ENCODE measurements around the gene ZFP36L2. TPM values are rescaled to one million over a fixed set of nuclear protein-coding genes. Genes with fewer than 3 reads are reported as not detected.

The ZFP36L2 gene
- polyA plus RNA-seq, 1 experiment = 16.0 TPM

GRCh38 chr2:43217228-43218154 lies 8.9 kb downstream of the ZFP36L2 start:
- Histone ChIP-seq H3K27me3 (ENCODE audit: control insufficient read depth, insufficient read depth, low read length) (no peaks in the 10 kb centered on the region), H3K27ac (ENCODE audit: low read depth, low read length) (peak overlapping the region; percentile 62), H3K9me3 (ENCODE audit: control insufficient read depth, insufficient read depth, low read length) (no peaks in the 10 kb centered on the region), H3K4me3 (ENCODE audit: low read depth, low read length) (no peak overlapping the region)
- no peak for DNase-seq (ENCODE audit: low read depth, low spot score)
- TF ChIP-seq CTCF (IDR thresholded peaks at IDR 0.05; ENCODE audit: low read depth, low read length) = no peak
- ChIA-PET CTCF (interaction anchor here (0.7 to 2.5 kb wide), 12 partner anchors 10 to 388 kb away, joined by 3 to 16 read pairs (median 4); partner anchors contain the start of gene ZFP36L2), POLR2A (interaction anchor here (0.6 to 1.0 kb wide), 3 partner anchors 107 to 242 kb away, joined by 3 to 6 read pairs (median 4); no protein-coding TSS in a partner anchor)

GRCh38 chr2:43216629-43217028 lies 9.8 kb downstream of the ZFP36L2 start:
- POLR2A ChIA-PET = interaction anchor here (0.6 kb wide), 1 partner anchor 106 kb away, joined by 3 read pairs; no protein-coding TSS in a partner anchor
- no peak overlapping the region for H3K4me3 ChIP-seq (ENCODE audit: low read depth, low read length)
- no peak overlapping the region for H3K27ac ChIP-seq (ENCODE audit: low read depth, low read length)
- CTCF ChIA-PET = interaction anchor here (0.7 to 2.5 kb wide), 6 partner anchors 11 to 269 kb away, joined by 3 to 16 read pairs (median 7); partner anchors contain the start of gene ZFP36L2
- no peaks in the 10 kb centered on the region for H3K9me3 ChIP-seq (ENCODE audit: control insufficient read depth, insufficient read depth, low read length)
- no peak for TF ChIP-seq CTCF (IDR thresholded peaks at IDR 0.05; ENCODE audit: low read depth, low read length)
- no peaks in the 10 kb centered on the region for H3K27me3 ChIP-seq (ENCODE audit: control insufficient read depth, insufficient read depth, low read length)
- no peak for DNase-seq (ENCODE audit: low read depth, low spot score)

GRCh38 chr2:43215673-43216255 lies 10.6 kb downstream of the ZFP36L2 start:
- H3K27me3 ChIP-seq (ENCODE audit: control insufficient read depth, insufficient read depth, low read length) = no peaks in the 10 kb centered on the region
- TF ChIP-seq CTCF (IDR thresholded peaks at IDR 0.05; ENCODE audit: low read depth, low read length) = no peak
- H3K4me3 ChIP-seq (ENCODE audit: low read depth, low read length) = no peak overlapping the region
- ChIA-PET CTCF (interaction anchor here (0.7 to 1.2 kb wide), 3 partner anchors 109 to 268 kb away, joined by 3 to 4 read pairs (median 3); no protein-coding TSS in a partner anchor), POLR2A (no interaction called here)
- DNase-seq (ENCODE audit: low read depth, low spot score) = no peak
- H3K27ac ChIP-seq (ENCODE audit: low read depth, low read length) = no peak overlapping the region
- no peaks in the 10 kb centered on the region for H3K9me3 ChIP-seq (ENCODE audit: control insufficient read depth, insufficient read depth, low read length)

GRCh38 chr2:43214253-43214652 lies 12.2 kb downstream of the ZFP36L2 start:
- H3K9me3 ChIP-seq (ENCODE audit: control insufficient read depth, insufficient read depth, low read length) = no peaks in the 10 kb centered on the region
- H3K27ac ChIP-seq (ENCODE audit: low read depth, low read length) = no peak overlapping the region
- ChIA-PET POLR2A (no interaction called here), CTCF (interaction anchor here (1.3 kb wide), 1 partner anchor 270 kb away, joined by 7 read pairs; no protein-coding TSS in a partner anchor)
- no peak overlapping the region for H3K4me3 ChIP-seq (ENCODE audit: low read depth, low read length)
- H3K27me3 ChIP-seq (ENCODE audit: control insufficient read depth, insufficient read depth, low read length) = no peaks in the 10 kb centered on the region
- no peak for DNase-seq (ENCODE audit: low read depth, low spot score)
- TF ChIP-seq CTCF (IDR thresholded peaks at IDR 0.05; ENCODE audit: low read depth, low read length) = no peak
